Mesenteric fat pad (tissue), 1 donor: Measurements from ENCODE around the gene RALB. TPM values are rescaled to one million over a fixed set of nuclear protein-coding genes. Genes with fewer than 3 reads are reported as not detected.

Source experiments
- DNase-seq: peaks from one replicate; pipeline ENCODE4 v3.0.0-alpha.2; 2020; ENCODE audit warnings: low spot score
- total RNA-seq: library from RNA; stranded (reverse); fragmentation: NEBNext Ultra II Directional; extraction: Animal tissue kit (Norgen Biotek cat#: 25700); gene quantifications from one replicate; pipeline ENCODE4 v1.2.1, GENCODE V29; 2021
- donor health status: DM: yes; HTN: yes; CAD: no.

RALB gene
- total RNA-seq, 1 donor from 2014 or later, result 50.8 TPM

DNA sequence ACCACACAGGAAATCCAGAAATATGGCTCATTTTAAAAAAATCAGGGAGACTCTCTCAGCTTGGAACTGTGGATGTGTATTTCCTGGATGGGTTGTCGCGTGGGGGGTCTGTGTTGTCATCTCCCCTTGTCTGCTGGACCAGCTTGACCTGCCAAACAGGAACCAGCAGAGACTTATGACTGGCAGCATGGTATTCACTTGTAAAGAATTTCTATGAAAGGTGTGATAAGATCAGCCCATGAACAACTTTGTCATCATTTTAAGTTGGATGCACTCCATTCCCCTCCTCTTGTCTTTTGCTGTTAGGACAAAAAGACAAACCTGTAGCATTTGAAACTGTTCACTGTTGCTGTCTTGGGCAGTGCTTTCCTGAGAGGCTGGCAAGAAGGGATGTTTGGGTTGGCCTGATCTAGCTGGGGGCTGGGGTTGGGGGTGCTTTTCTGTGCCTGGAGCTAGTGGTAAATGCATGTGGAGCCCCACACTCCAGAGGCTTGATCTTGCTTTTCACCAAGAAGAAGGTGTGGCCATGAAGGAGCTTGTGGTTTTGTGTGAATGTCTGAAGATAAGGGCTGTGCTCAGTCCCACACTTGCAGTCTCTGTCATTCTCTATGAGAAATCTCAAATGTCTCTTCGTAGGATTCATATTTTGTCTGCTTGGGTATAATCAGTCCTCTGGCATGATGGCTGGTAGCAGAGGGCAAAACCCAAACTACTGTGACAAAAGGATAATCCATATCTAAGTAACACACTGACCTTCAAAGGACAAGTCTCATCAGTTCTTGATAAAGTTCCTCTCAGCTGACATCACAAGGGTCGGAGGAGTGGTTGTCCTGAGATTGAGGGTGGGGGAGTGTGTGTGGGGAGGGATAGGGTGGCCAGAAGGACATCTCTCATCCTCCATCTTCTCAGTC, 39.0 kb downstream of the RALB start:
- DNase-seq, result no peak

DNA sequence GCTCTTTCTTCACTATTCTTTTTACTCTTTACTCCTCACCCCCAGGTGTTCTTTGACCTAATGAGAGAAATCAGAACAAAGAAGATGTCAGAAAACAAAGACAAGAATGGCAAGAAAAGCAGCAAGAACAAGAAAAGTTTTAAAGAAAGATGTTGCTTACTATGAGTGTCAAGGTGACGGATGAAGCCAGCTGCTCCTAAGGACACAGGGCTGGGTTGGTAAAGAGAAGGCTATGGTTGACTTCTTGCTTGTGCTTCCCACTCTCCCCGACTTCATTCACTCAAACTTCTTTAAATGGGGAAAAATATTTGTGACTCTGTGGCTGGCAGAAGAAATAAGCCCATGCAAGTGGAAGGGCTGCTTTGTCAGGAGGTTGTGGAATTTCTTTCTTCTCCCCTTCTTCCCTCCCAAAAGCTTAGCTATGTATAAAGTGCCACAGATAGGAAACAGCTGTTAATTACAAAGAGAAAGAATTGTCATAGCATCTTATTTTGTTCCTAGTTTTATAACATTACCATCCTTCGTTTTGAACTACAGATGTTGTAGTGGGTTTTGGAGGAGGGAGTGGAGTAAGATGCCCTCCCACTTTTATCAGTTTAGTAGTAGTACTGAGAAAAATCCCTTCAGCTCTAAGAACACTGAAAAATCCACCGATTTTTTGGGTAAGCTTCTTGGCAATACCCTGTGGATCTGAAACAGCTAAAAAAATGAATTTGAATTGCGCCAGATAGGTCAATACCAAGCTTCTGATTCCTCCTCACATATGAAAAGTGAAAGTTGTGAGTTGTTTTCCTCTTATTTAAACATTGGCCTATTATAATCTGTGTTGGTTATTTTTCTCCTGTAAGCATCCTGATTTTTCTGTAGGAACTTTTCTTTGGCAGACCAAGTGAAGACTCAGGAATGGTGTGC, 40.7 kb downstream of the RALB start:
- DNase-seq, result no peak

GRCh38 chr2:120294008-120294340, 41.3 kb downstream of the RALB start:
- no peak for DNase-seq

DNA sequence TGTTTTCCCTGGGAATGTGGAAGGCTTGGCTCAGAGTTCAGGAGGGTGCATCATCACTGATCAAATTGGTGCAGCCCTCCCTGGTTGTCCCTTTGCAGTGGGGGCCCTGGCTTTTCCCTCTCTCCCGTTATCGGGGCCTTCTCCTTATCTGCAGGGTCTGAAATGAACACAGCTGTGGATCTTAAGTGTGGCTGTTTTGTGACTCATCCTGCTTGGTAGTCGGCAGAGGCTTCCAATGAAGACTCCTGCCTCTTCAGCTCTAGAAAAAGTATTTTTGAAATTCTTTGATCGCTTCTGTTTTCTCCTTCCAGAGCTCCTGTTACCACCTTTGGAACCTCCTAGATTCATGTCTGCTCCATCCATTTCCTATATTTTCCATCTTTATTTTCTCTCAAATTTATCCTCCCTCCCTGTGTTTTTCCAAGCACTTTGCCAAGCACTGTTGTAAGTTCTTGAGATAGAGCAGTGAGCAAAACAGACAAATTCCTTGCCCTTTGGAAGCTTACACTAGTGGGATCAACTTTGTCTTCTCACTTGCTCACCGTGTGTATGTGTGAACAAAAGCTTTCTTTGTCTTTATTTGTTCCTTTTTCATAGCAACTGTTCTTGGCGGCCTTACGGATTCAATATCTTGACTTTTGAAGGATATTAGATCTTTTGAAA, 45.7 kb downstream of the RALB start:
- DNase-seq, result no peak

DNA sequence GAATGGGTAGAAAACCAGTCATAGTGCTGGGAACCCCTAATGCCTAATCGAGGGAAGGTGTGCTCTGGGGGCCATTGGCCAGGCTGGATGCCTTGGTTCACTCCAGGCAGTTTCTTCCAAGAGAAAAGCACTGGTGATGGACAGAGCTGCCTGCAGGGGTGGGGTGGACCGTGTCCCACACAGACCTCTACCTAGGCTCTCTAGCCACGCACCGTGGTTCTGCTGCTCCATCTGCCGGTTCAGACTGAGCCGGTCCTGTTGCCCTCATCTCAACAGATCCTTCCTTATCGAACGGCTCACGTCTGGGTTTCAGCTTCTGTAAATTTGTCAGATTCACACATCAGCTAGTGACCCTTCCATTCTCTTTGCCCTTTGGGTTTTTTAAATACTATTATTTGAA, 46.4 kb downstream of the RALB start:
- no peak for DNase-seq

DNA sequence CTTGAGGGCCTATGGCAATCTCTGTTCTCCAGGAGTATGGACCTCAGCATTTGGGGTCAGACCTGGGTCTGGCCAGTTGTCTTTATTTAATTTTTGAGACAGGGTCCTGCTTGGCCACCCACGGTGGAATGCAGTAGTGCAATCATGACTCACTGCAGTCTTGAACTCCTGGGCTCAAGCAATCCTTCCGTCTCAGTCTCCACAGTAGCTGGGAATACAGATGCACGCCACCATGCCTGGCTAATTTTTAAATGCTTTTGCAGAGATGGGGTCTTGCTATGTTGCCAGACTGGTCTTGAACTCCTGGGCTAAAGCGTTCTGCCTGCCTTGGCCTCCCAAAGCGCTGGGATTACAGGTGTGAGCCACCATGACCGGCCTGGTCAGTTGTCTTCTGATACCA, 46.9 kb downstream of the RALB start:
- DNase-seq, result no peak

DNA sequence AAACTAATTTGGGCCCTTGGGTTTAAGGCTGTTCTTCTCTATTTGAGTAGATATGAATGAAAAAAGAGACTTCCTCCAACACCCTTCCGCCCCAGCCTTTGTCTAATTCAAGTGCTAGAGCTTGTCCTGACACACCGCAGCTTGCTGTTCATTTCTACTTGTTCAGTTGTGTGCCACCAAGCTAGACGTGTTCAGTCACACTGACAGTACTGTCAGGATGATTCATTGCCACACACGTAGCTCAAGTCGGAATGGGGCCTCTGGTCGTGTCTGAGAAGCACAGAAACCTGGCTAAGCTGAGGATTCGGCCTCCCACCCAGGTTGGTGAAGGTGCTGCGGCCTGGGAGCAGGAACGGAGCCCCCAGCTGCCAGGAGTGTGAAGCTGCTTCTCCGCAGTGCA, 47.7 kb downstream of the RALB start:
- DNase-seq, result no peak

GRCh38 chr2:120301284-120301683, 48.6 kb downstream of the RALB start:
- no peak for DNase-seq

- DNase-seq, result peak; percentile 64
Observed at GRCh38 chr2:120302301-120302700, 49.6 kb downstream of the RALB start.

- DNase-seq, result no peak
Observed at GRCh38 chr2:120303177-120303576, 50.5 kb downstream of the RALB start.

DNA sequence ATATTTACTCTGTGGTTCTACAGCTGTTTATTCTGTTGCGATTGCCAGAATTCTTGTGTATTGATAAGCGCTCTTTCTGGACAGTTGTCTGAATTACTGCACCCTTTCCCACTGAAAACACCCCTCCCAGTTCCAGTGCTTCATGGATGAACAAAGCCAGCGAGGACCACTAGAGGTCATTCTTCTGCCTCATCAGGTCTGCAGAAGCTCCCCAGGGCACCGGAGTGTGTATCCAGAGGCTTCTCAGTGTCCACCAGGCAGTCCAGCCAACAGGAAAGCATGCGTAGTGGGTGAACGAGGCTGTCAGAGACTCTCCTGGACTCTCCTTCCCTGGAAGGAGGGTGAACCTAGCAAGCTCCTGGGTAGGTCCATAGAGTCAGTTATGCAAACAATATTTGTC, 52.6 kb downstream of the RALB start:
- peak; percentile 76 for DNase-seq

DNA sequence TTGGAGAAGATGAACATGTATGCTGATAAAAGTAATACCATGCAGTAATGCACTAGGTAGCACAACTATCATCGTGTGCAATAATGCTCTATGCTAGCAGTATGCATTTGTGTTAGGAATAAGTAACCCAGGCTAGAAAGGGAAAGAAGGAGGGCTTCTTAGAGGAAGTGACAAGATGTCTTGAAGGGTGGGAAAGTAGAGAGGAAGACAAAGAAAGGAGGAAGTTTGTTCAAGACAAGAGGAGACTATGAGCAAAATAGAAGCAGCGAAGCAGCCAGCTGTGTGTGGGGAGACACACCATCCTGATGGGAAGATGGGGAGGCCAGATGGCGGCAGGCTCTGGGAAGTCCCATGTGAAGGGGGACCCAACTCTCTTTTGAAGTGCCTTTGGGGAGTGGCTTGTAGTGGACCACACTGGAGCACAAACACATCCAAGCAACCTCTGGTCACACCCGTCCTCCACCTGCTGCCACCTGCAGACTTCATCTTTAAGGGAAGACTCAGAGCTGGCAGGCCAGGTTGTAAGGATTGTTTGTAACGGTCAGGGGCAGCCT, 53.4 kb downstream of the RALB start:
- DNase-seq, result no peak

DNA sequence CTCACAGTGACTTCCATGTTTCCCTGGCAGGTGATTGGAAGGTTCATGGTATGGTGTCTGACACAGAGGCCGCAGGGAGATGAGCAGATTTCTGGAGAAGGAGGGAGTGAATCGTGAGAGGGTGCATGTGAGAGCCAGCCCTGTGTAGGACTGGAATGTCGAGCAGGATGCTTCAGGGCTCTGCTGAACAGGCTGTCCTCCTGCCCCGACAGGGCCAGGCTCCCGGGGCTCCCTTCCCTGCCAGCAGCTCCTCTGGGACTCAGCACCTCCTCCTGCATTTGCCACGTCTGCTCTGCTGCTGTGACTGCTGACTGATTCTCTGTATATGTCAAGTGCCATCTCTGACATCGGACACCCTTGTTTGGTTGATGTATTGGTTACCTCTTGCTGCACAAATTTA, 54.8 kb downstream of the RALB start:
- DNase-seq, result peak; percentile 65

GRCh38 chr2:120308038-120308910, 55.6 kb downstream of the RALB start:
- peak; percentile 72 for DNase-seq

DNA sequence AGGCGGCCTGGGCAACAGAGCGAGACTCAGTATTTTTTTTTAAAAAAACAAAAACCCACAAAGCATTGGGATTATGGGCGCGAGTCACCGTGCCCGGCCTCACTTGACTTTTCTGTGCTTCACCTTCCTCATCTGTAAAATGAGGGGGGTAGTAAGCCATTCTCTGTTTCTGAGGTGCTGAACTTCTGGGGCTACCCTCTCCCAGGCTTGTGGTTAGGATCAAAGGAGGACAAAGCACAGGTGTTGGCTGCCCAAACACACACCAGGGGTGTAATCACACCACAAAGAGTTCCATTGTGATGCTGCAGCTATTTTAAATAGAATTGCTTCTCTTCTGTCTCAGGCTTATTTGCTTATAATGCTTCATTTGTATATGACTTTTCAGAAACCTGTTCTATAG, 57.5 kb downstream of the RALB start:
- DNase-seq, result peak; percentile 26

DNA sequence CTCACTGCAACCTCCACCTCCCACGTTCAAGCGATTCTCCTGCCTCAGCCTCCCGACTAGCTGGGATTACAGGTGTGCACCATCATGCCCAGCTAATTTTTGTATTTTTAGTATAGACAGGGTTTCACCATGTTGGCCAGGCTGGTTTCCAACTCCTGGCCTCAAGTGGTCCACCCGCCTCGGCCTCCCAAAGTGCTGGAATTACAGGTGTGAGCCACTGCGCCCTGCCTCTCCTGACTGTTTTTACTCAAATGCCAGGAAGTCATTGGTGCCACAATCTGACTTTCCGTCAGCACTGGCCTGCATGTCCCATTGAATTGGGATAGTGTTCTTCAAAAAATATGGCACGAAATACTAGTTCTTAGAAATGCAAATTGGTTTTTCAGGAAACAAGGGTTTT, 58.2 kb downstream of the RALB start:
- DNase-seq, result peak; percentile 41

DNA sequence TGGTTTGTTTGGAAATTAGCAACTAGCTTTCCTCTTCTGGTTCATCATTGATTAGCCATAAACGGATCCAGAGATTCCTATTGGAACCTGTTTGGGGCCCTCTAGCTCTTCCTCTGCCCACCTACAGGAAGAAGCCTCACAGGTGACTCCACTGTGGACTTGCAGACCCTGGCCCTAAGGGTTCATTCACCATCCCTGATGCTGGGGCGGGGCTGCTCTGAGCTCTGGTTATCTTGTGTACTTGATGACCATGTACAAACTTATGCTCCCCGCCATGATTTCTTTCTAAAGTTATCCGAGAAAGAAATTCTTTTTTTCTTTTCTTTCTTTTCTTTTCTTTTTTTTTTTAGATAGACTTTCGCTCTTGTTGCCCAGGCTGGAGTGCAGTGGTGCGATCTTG, 59.4 kb downstream of the RALB start:
- DNase-seq, result peak; percentile 24

DNA sequence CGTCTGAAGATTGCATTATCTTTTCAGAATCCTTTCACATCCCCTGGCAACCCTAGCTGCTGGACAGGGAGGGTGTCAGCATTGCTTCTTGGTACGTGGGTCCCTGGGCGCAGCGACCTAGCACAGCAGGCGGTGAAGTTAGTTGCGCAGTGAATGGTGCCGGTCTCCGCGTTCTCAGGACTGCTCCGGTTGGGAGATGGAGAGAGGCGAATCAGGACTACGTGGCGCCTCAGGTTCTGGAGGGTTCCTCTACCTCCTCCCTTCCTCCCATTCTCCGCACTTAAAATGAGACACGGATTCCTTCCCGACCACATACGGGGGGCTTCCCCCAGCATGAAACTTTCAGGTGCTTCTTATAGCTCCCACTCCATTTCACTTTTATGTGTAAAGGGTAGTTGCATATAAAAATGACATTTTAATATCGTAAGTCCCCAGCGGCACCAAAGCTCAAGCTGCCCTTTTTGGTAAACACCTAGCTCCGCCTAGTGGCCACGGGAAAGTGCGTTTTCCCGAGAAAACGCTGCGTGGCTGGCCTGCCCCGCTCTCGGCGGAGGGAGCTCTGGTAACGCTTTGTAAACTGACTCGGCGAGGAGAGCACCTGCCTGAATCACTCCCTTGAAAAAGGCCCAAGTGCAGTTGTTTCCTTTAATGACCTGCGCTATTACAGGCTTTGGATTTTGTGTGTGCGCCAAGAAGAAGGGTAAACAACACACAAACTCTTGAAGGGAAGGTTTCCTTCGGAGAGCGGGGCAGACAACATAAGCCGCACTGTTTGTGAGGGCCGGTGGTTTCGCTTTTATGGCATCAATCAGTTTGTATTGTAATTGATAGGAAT, 60.4 kb downstream of the RALB start:
- DNase-seq, result peak; percentile 93
